HCT116 (cell line): ENCODE data around the gene ALG1. TPM values are rescaled to one million over a fixed set of nuclear protein-coding genes. Genes with fewer than 3 reads are reported as not detected.
"Not testable (repeated sequence)": the region's sequence is repeated elsewhere in the genome, so short reads cannot be mapped to it uniquely, and the experiment has no call there.

Experiments used
- ATAC-seq: fragments of 200-7000 bp; cut with Tn5 transposase; 2 replicates; pipeline ENCODE4 v1.9.1; 2020; ENCODE audit warnings: mild to moderate bottlenecking, moderate library complexity
- BruUV-seq: library from RNA; stranded (reverse); fragments of 400-500 nt; replicated peaks from 2 replicates; lab custom pipeline; 2021; lab: Mats Ljungman, UMichigan
- CTCF ChIA-PET: fragments of 300-600 bp; sonication (Branson Sonifier 250); formaldehyde crosslinking; loops from one replicate; lab custom pipeline; 2021; ENCODE audit warnings: antibody characterized with exemption; lab: Charles Lee
- POLR2A ChIA-PET: fragments of 300-600, 350-600 bp; sonication (Branson Sonifier 250); formaldehyde crosslinking; loops from one replicate; lab custom pipeline; 2021; ENCODE audit warnings: antibody characterized with exemption; lab: Charles Lee
- RAD21 ChIA-PET, 2 experiments: fragments of 300-600 bp; sonication (Branson Sonifier 250); formaldehyde crosslinking; loops; one replicate each; lab custom pipeline; 2023; ENCODE audit warnings: low total read pairs in 2 of 2; ENCODE audit not compliant: uncharacterized antibody in 2 of 2, unreplicated experiment in 2 of 2, low non-redundant PET in 1 of 2; lab: Charles Lee
- DNase-seq: peaks from one replicate; pipeline ENCODE4 v3.0.0-alpha.2; 2010; ENCODE audit warnings: low read depth, low spot score
- H2AFZ ChIP-seq: fragments of 200-600 bp; shearing (Covaris generic), sonication (generic); 2 replicates; pipeline ENCODE4 v1.6.1; 2017; ENCODE audit warnings: low read depth, mixed run types, mixed read lengths, antibody characterized with exemption, low read length; ENCODE audit not compliant: poor library complexity, severe bottlenecking
- H3K27ac ChIP-seq: 2 replicates; pipeline ENCODE4 v1.5.1; 2012; ENCODE audit warnings: low read depth, low read length
- H3K27me3 ChIP-seq: fragments of 200-600 bp; sonication (generic); 2 replicates; pipeline ENCODE4 v1.6.1; 2016; ENCODE audit warnings: mixed run types, low read length, mixed read lengths; ENCODE audit not compliant: insufficient read depth
- H3K36me3 ChIP-seq, 2 experiments: fragments of 200-500 bp in 1 of 2; fragments of 200-600 bp in 1 of 2; sonication (Bioruptor generic) in 1 of 2; sonication (generic) in 1 of 2; 2 replicates each; pipeline versions ENCODE4 v1.5.1 to v1.6.1; 2014 to 2016; ENCODE audit warnings: low read length in 2 of 2, inconsistent platforms in 1 of 2, mixed read lengths in 1 of 2, mixed run types in 1 of 2; ENCODE audit not compliant: insufficient read depth in 2 of 2, control insufficient read depth in 1 of 2
- H3K4me1 ChIP-seq, 2 experiments: fragments of 200-600 bp in 1 of 2; sonication (generic) in 1 of 2; 2 replicates each; pipeline versions ENCODE4 v1.5.1 to v1.6.1; 2012 to 2017; ENCODE audit warnings: low read length in 2 of 2, inconsistent platforms in 1 of 2, mild to moderate bottlenecking in 1 of 2, mixed read lengths in 1 of 2, mixed run types in 1 of 2, moderate library complexity in 1 of 2; ENCODE audit not compliant: insufficient read depth in 2 of 2, control insufficient read depth in 1 of 2
- H3K4me2 ChIP-seq: fragments of 200-600 bp; sonication (generic); 2 replicates; pipeline ENCODE4 v1.6.1; 2017; ENCODE audit warnings: mixed run types, low read length, mixed read lengths
- H3K4me3 ChIP-seq, 2 experiments: fragments of 200-600 bp in 1 of 2; sonication (generic) in 1 of 2; replicated peaks in 1 of 2; 2 replicates each; pipeline ENCODE4 v1.5.1; 2011 to 2016; ENCODE audit warnings: low read length in 2 of 2, control low read depth in 1 of 2, low read depth in 1 of 2, mild to moderate bottlenecking in 1 of 2, mixed read lengths in 1 of 2, mixed run types in 1 of 2
- H3K79me2 ChIP-seq: fragments of 200-600 bp; sonication (generic); 2 replicates; pipeline ENCODE4 v1.6.1; 2017; ENCODE audit warnings: mild to moderate bottlenecking, mixed run types, low read length, moderate library complexity, mixed read lengths; ENCODE audit not compliant: insufficient read depth
- H3K9ac ChIP-seq: fragments of 200-600 bp; sonication (generic); 2 replicates; pipeline ENCODE4 v1.6.1; 2016; ENCODE audit warnings: low read length, mixed read lengths
- H3K9me2 ChIP-seq: fragments of 200-600 bp; sonication (generic), shearing (Covaris generic); 2 replicates; pipeline ENCODE4 v1.6.1; 2017; ENCODE audit warnings: mixed run types, mild to moderate bottlenecking, moderate library complexity; ENCODE audit not compliant: insufficient read depth
- H3K9me3 ChIP-seq, 2 experiments: fragments of 200-500 bp in 1 of 2; fragments of 200-600 bp in 1 of 2; sonication (Bioruptor generic) in 1 of 2; sonication (generic) in 1 of 2; 2 replicates each; pipeline ENCODE4 v1.6.1; 2014 to 2017; ENCODE audit warnings: low read length in 2 of 2, mixed read lengths in 2 of 2, inconsistent platforms in 1 of 2, low read depth in 1 of 2, mild to moderate bottlenecking in 1 of 2, mixed run types in 1 of 2, moderate library complexity in 1 of 2; ENCODE audit not compliant: control insufficient read depth in 1 of 2, insufficient read depth in 1 of 2
- H4K20me1 ChIP-seq: fragments of 200-600 bp; sonication (generic), shearing (Covaris generic); 2 replicates; pipeline ENCODE4 v1.6.1; 2017; ENCODE audit warnings: mixed run types, mild to moderate bottlenecking, moderate library complexity; ENCODE audit not compliant: insufficient read depth
- RAD21 ChIP-seq: IDR thresholded peaks from 2 replicates; pipeline ENCODE4 v1.6.1; 2012; ENCODE audit warnings: low read depth, mild to moderate bottlenecking
- intact Hi-C: fragments of 100-400 bp; cut with micrococcal nuclease; formaldehyde crosslinking; loops from 2 replicates; pipeline ENCODE4 v1.10.0; 2022
- total RNA-seq: library from RNA; stranded (reverse); gene quantifications from one replicate; pipeline ENCODE4 v1.2.1, GENCODE V29; 2021; ENCODE audit not compliant: unreplicated experiment
- TF ChIP-seq, protein P1 (sequence below), 3 experiments: fragments of 200-600 bp in 1 of 3; sonication (generic) in 1 of 3; IDR thresholded peaks in 2 of 3; conservative IDR thresholded peaks in 1 of 3; 2 replicates each; pipeline ENCODE4 v1.5.1; 2012 to 2017; ENCODE audit warnings: low read depth in 2 of 3, low read length in 2 of 3, antibody characterized with exemption in 1 of 3, borderline replicate concordance in 1 of 3, control low read depth in 1 of 3, mild to moderate bottlenecking in 1 of 3, mixed read lengths in 1 of 3, mixed run types in 1 of 3, moderate library complexity in 1 of 3; ENCODE audit not compliant: insufficient read depth in 1 of 3

ALG1 gene
- total RNA-seq, 1 experiment from 2014 or later, result 27.1 TPM

DNA sequence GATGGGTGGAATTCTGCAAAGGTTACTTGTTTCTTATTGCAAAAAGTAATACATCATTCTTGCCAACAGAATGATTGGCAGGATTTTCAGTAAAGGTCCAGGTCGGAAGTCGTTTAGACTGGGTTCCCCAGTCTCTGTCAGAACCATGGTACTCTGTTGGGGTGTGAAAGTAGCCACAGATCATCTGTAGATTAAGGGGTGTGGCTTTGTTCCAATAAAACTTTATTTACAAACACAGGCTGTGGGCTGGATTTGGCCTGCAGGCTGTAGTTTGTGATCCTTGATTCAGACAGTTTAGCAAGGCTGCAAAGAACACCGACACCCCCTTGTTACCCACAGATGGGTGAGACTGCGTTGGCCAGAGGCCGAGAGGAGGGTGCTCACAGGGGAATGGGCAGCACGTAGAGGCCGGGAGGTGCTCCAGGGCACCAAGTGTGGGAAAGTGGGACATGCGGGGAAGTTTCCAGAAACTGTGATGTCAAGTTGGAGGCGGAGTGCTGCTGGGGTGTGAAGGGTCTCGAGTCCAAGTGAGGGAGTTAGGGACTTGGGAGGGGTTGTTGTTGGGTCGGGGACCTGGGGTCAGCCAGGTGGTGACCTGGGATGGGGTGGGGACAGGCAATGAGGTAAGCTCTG lies 12.6 kb downstream of the ALG1 start:
- H3K9me3 ChIP-seq, H4K20me1 ChIP-seq, H3K4me1 ChIP-seq, H3K4me3 ChIP-seq, H2AFZ ChIP-seq, POLR2A ChIA-PET, BruUV-seq, intact Hi-C loops, H3K9ac ChIP-seq, H3K36me3 ChIP-seq, H3K27ac ChIP-seq, H3K4me2 ChIP-seq, ATAC-seq, H3K79me2 ChIP-seq, H3K9me2 ChIP-seq, H3K27me3 ChIP-seq, DNase-seq: not testable (repeated sequence)
- ChIA-PET RAD21 (interaction anchor here in 1 of 2 experiments (0.7 kb wide), 1 partner anchor 126 kb away, joined by 3 read pairs; the partner anchor contains the start of gene SEC14L5), CTCF (interaction anchor here (1.1 kb wide), 3 partner anchors 8 to 108 kb away, joined by 3 to 4 read pairs (median 4); no protein-coding TSS in a partner anchor)

DNA sequence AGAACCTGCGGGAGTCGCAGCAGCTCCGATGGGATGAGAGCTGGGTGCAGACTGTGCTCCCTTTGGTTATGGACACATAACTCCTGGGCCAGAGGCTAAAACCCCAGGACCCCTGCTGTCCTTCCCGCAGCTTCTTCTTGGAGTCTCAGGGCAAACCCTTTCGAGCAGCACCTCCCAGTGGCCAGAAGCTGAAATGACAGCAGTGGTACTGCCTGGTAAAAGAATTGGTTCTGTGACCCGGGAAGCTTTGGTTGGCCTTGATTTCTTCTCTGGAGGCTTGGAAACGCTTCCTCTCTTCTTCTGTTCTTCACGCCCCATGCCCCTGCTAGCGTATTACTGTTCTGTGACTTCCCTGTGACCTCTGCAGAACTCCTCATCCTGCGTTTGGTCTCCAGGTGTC lies 13.2 kb downstream of the ALG1 start:
- POLR2A ChIA-PET, H3K36me3 ChIP-seq: not testable (repeated sequence)

DNA sequence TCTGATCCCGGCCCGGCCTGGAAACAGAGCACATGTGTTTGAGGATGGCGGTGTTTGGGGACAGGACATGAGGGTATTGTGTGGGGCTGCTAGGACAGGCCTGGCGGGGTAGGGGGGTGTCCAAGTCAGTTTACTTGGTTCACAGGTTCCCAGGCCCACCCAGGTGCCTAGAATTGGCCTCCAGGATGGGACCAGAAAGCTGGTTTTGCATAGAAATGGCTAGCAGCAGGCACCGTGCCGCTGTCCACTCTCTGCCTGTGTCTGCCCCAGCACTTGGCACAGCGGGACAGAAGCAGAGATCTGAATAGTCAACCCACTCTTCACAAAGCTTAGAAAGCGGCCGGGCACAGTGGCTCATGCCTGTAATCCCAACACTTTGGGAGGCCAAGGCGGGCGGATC lies 14.1 kb downstream of the ALG1 start:
- H3K4me2 ChIP-seq, RAD21 ChIA-PET, H3K36me3 ChIP-seq, DNase-seq, H3K9me3 ChIP-seq, intact Hi-C loops, H2AFZ ChIP-seq, H3K9me2 ChIP-seq, H3K4me3 ChIP-seq, H4K20me1 ChIP-seq, BruUV-seq, H3K4me1 ChIP-seq, POLR2A ChIA-PET, H3K27ac ChIP-seq, H3K27me3 ChIP-seq, H3K9ac ChIP-seq, H3K79me2 ChIP-seq, CTCF ChIA-PET, ATAC-seq: not testable (repeated sequence)

More for the DNA sequence above, 13.2 kb downstream of the ALG1 start:
- H3K4me3 ChIP-seq, ATAC-seq, H3K27ac ChIP-seq, H2AFZ ChIP-seq, H3K4me2 ChIP-seq, H4K20me1 ChIP-seq, H3K9me2 ChIP-seq, H3K79me2 ChIP-seq, BruUV-seq, intact Hi-C loops, H3K27me3 ChIP-seq, H3K9me3 ChIP-seq, H3K4me1 ChIP-seq, H3K9ac ChIP-seq: not testable (repeated sequence)
- ChIA-PET RAD21 (interaction anchor here in 1 of 2 experiments (0.7 kb wide), 1 partner anchor 127 kb away, joined by 3 read pairs; the partner anchor contains the start of gene SEC14L5), CTCF (interaction anchor here (1.1 kb wide), 3 partner anchors 9 to 109 kb away, joined by 3 to 4 read pairs (median 4); no protein-coding TSS in a partner anchor)
- peak; percentile 29 for DNase-seq
- peak; percentile 60 for TF ChIP-seq RAD21
- TF ChIP-seq, protein P1, sequence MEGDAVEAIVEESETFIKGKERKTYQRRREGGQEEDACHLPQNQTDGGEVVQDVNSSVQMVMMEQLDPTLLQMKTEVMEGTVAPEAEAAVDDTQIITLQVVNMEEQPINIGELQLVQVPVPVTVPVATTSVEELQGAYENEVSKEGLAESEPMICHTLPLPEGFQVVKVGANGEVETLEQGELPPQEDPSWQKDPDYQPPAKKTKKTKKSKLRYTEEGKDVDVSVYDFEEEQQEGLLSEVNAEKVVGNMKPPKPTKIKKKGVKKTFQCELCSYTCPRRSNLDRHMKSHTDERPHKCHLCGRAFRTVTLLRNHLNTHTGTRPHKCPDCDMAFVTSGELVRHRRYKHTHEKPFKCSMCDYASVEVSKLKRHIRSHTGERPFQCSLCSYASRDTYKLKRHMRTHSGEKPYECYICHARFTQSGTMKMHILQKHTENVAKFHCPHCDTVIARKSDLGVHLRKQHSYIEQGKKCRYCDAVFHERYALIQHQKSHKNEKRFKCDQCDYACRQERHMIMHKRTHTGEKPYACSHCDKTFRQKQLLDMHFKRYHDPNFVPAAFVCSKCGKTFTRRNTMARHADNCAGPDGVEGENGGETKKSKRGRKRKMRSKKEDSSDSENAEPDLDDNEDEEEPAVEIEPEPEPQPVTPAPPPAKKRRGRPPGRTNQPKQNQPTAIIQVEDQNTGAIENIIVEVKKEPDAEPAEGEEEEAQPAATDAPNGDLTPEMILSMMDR (IDR thresholded peaks at IDR 0.05 in 2 of 3, conservative IDR thresholded peaks at IDR 0.05 in 1 of 3; ENCODE audit: borderline replicate concordance in 1 of 3, insufficient read depth in 1 of 3, low read depth in 2 of 3, low read length in 2 of 3), result peak; percentile 24 to 67 (median 57); a peak in 4 of 6 replicates
